GM21423 (cell line): ENCODE measurements around the gene STARD3.

Source experiments
- ATAC-seq: cut with Tn5 transposase; IDR thresholded peaks from one replicate; pipeline ENCODE4 v1.9.1; 2021; ENCODE audit warnings: mild to moderate bottlenecking, moderate library complexity; ENCODE audit not compliant: unreplicated experiment

The STARD3 gene

DNA sequence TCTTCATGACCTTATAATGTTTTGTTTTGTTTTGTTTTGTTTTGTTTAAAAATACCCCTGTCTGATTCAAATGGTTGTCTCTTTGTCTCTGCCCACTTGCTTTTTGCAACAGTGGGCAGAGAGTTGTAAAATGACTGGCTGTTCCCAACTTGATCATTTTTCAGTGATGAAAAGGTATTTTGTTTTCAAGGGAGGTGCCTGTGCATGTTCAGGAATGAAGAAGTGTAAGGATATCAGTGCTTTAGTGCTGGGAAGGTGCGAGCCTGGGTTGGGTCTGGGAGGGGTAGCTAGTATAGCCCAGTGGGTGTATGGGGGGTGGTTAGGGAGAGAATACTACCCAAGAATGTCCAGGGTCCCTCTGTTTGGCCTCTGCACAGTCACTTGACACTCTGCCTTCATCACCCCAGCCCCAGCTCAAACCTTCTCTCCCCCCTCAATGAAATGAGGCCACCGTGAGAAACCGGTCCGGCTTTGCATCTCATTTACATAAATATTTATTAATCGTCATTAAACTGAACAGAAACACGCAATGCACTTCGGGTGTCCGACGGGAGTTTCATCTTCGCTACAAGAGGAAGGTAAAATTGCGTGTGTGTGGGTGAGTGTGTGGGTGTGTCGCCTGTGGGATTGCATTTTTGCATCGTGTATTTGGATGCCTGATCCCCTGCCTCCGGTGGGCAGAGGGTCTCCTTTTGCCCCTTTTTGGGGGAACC, 33.5 kb upstream of the STARD3 start:
- ATAC-seq: no peak

- ATAC-seq: no peak
Observed at GRCh38 chr17:39604911-39605491, 31.9 kb upstream of the STARD3 start.

- ATAC-seq: no peak
Observed at GRCh38 chr17:39605492-39606433, 31.2 kb upstream of the STARD3 start.

DNA sequence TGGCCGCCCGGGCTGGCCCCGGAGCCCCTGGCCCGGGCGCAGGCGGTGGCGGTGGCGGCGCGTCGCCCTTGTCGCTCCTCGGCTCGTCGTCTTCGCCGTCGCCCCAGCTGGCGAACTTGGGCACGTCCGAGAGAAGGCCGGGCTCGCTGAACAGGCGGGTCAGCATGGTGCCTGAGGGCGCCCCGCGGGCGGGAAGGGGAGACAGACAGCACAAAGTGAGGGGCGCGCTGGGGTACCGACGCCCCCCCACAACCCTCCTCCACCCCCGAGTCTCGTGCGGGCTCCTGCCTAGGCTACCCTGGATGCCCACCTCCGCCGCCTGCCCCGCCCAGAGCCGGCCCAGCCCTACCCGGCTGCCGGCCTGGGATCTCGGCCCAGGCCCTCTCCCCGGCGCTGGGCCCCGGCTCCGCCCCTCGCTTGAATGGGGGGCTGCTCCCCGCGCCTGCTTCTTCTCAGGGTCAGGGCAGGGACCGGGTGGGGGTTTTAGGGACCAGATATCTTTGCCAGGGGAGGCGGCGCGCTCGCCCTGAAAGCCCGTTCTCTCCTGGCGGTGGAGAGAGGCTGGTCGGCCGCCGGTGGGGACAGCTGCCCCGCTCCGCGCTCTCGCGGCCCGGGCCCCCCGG, 30.4 kb upstream of the STARD3 start:
- no peak for ATAC-seq

DNA sequence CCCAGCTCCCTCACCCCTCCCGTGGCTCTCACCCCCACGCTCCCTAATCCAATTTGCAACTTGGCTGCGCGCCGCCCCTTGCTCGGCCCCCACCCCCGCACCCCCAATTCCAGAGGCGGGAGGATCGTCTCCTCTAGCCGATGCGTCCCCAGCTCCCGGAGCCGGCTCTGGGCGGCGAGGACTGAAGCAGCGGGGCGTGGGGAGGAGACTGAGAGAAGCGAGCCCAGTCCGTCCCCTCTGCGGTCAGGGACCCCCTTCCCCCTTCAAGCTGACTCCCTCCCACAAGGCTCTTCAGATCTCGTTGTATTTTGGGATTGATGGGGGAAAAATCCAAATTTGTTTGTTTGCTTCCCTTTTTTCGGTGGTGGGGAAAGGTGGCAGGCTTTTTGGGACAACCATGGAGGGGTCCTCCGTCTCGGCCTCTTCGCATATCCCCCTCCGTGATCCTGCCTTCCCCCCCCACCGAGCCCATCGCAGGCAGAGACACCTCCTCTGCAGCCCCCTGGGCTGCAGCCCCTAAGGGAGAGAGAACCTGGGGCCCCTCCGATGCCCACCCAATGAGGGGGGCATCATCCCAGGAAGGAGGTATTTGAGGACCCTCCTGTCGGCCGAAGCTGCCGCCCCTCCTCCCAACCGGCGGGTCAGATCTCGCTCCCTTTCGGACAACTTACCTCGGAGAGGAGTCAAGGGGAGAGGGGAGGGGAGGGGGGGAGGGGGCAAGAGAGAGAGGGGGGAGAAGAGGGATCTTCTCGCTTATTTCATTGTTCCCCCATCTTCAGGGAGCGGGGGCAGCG, 29.7 kb upstream of the STARD3 start:
- ATAC-seq: no peak

DNA sequence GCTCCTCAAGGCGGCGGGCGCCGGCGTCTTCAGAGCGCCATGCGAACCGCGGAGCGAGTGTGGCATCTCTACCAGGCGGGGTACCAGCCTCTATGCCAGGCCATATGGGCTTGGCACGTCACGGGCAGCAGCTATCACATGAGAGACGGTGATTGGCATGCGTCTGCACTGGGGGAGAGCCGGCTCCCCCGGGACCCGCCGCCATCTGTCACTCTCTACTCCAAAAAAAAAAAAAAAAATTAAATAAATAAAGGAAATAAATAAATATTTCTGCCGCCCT, 29.2 kb upstream of the STARD3 start, which contains the start of gene NEUROD2:
NEUROD2 (minus strand) TSS at position 70 of the 280 bp plus-strand sequence. CDS start 1,321 bp downstream, outside the sequence.
- no peak for ATAC-seq

DNA sequence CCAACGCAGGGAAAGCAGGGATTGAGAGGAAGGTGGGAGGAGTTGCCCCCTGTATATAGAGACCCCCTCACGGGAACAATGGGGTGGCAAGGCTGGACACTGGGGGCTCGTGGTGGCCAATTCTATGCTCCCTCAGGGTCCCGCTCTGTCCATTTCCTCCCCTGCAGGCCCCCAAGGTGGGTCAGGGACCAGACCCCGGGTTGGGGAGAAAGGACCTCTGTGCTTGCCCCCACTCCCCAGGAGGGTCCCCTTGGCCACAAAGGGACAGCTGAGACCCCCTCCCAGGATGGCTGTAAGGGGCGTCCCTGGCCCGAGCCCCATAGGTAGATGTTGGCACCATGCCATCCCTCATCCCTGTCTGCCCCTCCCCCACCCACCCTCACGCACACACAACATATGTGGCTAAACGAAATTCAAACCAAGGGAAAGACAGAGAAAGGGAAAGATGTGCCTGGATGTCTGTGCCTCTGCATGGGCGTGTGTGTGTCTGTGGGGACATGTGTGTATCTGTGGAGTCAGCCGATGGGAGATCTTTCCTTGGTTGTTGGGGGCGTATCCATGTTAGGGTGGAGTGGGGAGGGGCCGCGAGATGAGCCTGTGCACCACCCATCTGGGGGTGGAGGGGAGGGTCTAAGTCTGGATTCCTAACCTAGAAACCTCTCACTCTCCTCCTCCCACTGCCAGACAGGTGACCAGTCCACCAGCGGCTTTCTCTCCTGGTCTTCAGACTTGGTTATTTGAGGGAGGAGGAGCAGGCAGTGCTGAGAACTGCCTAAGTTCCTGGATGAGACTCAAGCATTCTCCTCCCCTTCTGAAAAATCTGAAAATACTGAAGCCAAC, 28.6 kb upstream of the STARD3 start:
- ATAC-seq: no peak

DNA sequence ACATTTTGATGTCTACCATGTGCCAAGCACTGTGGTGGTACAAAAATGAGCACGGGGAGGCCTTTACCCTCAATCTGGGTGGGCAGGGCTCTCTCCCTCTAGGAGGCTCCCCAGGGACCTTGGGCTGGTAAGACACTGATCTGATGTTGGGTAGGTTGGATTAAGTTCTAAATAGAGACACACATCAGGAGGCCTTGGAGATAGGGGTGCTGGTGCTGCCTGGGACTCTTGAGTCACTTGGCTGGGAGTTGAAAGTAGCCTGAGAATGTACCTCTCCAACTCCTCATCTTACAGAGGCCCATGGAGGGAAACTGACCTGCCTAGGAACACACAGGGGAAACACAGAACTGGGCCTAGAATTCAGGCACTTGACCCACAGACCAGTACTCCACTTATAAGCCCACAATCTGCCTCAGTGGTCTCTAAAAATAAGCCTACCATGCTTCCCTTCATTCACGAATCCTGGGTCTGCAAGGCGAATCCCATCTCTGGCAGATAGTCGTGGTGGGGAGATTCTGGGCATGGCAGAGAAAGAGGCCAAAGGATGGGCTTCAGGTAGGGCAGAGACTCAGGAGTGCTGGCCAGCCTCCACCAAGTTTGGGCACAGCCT, 27.4 kb upstream of the STARD3 start:
- ATAC-seq: no peak

- no peak for ATAC-seq
Observed at GRCh38 chr17:39611401-39612112, 25.4 kb upstream of the STARD3 start.

- no peak for ATAC-seq
Observed at GRCh38 chr17:39612291-39612894, 24.6 kb upstream of the STARD3 start.

- no peak for ATAC-seq
Observed at GRCh38 chr17:39612935-39613464, 23.9 kb upstream of the STARD3 start.

DNA sequence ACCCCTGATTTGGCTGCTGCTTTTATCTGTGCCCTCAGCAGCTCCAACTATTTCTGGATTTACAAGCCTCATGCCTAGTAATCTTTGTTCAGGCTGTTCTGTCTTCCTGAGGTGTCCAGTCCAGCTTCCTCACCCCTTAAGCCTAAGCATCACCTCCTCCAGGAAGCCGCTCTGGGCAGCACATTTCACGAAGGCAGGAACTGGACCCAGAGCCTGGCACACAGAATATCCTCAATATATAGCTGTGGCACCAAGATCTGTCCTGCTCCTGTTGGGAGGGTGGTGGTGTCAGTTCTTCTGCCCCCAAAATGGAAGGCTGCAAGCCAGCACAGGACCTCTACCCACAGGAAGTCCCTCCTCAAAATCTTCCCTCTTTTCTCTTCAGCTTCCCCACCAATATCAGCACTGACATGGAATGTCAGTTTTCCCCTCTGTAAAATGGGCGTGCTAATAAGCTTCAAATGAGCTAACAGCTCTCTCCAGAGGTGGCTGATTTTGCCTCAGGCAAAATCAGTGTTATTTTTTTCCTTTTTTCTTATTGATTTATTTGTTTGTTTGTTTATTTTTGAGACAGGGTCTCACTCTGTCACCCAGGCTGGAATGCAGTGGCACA, 22.3 kb upstream of the STARD3 start:
- no peak for ATAC-seq

GRCh38 chr17:39615434-39615833, 21.5 kb upstream of the STARD3 start:
- no peak for ATAC-seq

GRCh38 chr17:39617100-39617445, 19.9 kb upstream of the STARD3 start:
- ATAC-seq: no peak

- ATAC-seq: no peak
Observed at GRCh38 chr17:39617446-39618245, 19.3 kb upstream of the STARD3 start.

DNA sequence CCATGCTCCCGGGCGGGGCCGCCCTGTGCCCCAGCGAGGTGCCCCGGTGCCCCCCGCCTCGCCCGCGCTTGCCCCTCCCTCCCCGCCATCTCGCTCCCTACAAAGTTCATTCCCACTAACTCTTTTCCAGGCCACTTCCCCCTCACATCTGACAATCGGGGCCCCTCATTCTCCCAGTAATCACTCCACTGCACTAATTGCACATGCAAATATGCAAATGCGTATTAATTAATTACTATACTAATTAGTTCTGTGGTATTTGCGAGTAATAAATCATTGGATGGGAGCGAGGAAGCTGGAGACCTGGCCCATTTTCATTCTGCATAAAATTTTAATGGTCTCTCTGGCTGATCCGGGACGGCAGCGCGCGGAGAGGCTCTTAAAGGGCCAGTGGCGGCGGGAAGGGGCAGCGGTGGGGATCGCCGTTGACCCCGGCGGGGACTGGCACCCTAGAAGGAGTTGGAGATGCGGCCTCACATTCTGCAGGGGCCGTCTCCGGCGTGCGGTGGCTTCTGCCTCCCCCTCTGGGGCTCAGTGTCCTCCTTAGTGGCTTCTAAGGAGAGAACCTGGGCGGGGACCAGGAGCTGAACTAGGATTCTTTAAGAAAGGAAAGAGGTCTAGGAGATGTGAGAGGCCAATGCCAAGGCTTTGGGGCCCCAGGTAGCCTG, 18.6 kb upstream of the STARD3 start:
- no peak for ATAC-seq
